HG02610 (cell line): ENCODE data around the gene SLC28A1.

Source experiments
- ATAC-seq: cut with Tn5 transposase; IDR thresholded peaks from one replicate; pipeline ENCODE4 v1.9.1; 2021; ENCODE audit warnings: mild to moderate bottlenecking, moderate library complexity; ENCODE audit not compliant: unreplicated experiment

The SLC28A1 gene

DNA sequence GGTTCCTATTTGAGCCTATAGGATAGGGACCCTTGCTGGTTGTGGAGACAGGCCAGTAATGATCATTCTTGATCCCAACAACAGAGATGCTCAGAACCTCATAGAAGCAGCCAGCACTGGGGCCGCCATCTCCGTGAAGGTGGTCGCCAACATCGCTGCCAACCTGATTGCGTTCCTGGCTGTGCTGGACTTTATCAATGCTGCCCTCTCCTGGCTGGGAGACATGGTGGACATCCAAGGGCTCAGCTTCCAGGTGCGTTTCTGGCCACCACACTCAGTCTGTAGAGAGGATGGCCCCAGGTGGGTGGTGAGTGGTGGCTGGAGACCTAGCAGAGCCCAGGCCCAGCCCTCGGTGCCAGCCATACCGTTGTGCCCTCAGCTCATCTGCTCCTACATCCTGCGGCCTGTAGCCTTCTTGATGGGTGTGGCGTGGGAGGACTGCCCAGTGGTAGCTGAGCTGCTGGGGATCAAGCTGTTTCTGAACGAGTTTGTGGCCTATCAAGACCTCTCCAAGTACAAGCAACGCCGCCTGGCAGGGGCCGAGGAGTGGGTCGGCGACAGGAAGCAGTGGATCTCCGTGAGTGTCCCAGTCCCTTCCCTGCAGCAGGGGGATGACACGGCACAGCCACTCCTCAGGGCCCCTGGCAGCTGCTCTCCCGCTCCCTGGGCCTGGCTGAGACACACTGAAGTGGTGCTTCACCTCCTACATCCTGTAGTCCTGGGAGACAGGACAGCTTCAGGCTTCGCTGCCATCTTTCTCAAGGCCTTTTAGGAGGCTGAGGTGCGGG lies 50.7 kb downstream of the SLC28A1 start:
- ATAC-seq: no peak

DNA sequence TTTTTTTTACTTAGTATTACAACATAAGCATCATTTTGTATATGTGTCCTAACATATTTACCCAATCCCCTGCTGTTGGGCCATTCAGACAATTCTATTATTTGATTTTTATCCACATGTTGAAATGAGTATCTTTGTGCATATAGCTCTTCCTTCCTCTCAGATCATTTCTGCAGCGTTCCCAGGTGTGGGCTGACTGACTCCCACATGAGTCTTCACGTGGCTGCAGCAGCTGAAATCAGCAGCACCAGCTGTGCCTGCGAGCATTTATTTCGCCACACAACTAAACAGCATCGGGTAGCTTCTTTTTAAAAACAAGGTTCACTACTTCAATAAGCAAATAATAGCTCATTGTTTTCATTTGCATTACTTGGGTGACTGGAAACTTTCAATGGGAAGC lies 52.7 kb downstream of the SLC28A1 start:
- no peak for ATAC-seq

DNA sequence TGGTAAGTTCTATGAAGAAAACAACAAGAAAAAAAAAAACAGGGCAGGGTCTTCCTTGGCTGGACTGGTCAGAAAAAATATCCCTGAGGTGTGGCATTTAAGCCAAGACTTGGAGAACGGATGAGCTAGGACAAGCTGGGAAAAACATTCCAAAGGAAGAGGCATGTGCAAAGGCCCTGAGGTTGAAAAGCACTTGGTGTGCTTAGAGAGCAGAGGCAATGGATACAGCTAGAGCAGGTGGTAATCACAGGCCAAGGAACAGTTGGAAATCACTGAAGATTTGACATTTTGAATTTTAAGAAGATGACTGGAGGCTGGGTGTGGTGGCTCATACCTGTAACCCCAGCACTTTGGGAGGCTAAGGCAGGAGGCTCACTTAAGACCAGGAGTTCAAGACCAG lies 54.3 kb downstream of the SLC28A1 start:
- no peak for ATAC-seq

DNA sequence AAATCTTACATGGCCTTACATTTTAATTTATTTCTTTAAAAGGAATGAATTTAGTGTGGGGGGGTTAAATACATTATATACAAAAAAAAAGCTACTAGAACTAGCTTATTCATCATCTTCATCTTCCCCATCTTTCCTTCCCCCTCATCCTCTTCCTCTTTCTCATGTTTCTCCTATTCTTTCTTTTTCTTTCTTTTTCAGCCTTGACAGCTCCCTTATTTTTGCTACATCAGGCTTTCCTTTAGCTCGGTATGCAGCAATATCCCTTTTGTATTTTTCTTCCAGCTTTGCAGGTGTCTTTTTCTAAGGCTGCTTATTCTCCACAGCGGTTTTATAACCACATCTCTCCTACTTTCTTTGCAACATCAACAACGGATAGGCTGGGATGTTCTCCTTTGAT lies 55.9 kb downstream of the SLC28A1 start:
- ATAC-seq: no peak

DNA sequence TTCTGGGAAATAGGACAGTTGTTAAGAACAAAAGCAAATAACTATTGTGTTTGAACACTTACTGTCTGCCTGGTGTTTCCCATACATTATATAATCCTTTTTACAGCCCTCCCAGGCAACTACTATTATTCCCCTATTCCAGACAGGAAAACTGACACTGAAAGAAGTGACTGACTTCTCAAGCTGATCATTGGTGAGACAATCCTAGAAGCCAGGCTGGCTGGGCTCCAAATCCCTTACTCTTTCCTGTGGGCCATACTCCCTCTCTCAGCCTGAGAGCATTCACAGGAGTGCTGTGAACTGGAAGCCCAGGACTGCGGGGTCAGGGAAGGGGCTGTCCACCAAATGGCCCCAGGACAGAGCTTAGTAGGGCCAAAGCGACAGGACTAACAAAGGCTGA lies 58.0 kb downstream of the SLC28A1 start:
- ATAC-seq: no peak

DNA sequence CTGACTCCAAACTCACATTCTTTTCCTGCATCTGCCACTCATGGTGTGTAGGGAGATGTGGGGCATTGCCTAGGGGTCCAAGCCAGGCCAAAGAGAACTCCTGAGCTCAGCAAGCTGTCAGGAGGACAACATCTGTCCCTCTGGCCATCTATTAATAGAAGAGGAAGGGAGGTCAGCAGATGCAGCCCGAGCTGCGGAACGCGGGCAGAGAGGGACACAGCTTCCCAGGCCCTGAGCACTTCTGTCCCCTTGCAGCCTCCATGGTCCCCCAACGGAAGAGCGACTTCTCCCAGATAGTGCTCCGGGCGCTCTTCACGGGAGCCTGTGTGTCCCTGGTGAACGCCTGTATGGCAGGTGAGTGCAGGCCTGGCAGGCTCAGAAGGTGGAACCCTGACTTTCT lies 59.8 kb downstream of the SLC28A1 start:
- no peak for ATAC-seq

DNA sequence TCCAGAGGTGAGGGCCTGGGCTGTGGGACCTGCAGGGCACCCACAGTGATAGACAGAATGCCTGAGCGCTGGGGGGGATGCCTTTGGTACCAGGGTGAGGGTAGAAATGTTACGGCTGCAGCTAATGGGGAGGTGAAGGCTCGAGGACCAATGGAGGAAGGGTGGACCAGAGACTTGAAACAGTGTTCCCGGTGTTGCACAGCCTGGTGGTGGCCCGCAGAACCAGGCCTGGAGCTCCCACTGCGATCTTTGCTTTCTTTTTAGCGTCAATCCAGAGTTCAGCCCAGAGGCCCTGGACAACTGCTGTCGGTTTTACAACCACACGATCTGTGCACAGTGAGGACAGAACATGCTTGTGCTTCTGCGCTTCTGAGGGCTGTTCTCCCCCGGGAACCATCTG lies 60.4 kb downstream of the SLC28A1 start:
- no peak for ATAC-seq

DNA sequence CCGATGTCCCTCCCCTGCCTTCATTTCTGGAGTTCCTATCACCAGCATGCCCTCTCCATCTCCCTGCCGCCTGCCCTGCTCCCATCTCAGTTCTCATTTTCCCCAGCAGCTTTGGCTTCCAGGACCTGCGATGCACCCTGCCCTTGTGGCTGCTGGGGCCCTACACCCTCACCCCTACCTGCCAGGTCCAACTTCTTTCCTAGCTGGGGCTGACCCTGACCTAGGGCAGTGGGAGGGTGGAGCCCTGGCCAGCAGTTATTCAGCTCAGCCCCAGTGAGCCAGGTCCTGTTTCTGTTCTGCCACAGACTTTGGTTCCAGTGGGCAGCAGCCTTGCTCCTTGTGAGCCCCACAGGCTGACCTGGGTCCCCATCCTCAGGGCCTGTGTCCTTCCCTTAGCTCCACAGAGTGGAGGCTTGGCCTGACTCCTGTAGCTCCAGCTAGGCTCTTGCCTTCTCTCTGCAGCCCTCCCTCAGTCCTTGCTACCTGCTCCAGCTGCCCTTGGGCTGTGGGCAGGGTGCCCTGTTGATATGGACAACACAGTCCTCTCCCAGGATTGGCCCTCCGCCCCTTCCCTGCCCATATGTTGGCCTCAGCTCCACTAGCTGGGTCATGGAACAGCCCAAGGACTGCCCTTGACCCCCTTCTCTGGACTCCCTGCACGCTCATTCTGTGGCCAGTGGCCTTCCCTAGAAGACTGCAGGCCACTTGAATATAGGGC lies 62.5 kb downstream of the SLC28A1 start:
- no peak for ATAC-seq

DNA sequence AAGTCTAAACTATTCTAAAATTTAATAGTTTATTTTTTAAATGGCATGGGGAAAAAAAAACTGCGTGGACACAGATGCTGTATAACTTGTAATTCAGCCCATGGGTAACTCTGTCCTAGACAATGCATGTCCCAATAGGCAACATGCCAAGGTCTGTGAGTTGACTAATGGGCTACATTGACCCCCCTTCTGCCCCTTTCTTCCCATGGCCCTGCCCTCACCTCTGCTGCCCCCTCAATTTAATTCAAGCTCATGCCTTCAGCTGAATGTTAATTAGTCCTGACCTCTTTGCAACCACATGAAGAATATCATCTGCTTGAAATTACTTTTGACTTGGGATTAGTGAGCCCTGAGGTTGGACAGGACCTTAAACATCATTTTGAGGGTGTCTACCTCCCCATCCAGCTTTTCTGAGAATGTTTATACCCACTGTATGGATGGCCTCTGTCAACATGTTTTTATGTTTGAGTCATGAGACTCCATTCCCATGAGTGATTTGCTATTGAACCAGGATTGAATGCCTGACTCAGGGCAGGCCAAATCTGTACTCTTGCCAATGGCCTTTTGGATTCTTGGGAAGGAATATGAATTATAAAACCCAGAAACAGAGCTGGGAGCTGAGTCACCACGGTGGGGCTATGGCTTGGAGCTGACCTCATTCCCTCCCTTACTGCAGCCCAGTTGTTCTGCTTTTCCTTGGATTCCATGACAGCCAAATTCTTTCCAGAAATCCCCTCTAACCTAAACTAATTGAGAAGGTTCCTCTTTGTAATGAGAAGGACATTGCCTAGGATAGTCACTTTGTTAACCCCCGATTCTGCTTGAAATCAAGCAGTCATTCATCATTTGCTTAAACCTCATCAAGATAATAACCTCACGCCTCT lies 63.7 kb downstream of the SLC28A1 start:
- ATAC-seq: no peak

DNA sequence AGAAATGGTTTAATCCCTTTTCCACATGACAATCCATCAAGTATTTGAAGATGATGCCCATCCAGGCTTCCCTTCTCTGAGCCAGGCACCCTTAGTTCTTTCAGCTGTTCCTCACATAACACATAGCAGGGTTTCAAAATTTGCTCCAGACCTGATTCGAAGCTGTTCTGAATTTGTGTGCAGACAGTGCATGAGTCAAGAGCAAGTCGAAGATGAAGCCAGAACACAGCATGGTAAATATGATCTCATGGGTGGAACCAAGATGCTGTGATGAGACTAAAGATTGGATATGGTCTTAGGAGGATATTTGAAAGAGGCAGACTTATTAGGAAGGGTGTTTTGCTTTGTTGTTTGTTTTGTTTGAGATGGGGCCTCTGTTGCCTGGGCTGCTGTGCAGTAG lies 64.6 kb downstream of the SLC28A1 start:
- no peak for ATAC-seq

DNA sequence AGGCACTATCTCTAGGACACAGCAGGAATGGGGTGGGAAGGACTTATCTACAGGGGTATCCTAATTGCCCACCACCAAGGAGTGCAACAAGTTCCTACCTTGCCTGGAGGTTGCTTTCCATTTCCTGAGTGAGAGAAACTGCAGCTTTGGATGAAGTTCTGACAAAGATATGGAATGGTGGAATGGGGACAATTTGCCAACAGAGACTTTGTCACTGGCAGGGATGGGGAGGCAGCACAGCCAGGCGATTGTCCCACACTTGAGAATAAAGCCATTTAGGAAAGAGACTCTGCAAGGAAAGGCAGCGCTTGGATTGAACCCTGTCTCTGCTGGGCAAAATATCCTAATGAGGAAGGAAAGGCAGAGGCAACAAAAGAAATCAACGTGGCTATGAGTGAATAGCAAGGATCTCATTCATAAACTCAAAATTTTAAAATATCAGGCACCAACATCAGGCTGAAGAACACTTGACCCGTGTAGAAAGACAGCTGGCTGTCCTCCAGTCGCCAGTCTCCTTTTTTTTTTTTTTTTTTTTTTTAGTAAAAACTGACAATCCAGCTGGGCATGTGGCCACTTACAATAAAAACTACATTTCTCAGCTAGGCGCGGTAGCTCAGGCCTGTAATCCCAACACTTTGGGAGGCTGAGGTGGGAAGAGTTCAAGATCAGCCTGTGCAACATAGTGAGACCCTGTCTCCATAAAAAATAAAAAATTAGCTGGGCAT lies 65.5 kb downstream of the SLC28A1 start:
- ATAC-seq: no peak

DNA sequence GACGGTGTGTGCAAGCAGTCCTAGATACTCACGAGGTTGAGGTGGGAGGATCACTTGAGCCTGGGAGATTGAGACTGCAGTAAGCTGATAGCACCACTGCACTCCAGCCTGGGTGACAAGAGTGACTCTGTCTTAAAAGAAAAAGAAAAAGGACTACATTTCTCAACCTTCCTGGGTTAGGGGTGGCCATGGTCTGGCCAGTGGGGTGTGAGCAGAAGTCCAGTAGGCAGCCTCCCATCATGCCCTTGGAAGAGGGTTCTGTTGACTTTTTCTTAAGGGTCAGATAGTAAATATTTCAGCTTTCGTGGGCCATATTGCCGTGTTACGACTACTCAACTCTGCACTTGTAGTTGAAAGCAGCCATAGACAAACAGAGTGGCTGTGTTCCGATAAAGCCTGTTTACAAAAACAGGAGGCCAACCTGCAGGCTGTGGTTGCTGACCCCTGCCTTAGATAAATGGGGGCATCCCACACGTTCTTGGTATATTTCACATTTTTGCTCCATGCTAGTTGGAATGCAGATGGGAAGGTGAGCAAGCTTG lies 66.2 kb downstream of the SLC28A1 start:
- no peak for ATAC-seq

DNA sequence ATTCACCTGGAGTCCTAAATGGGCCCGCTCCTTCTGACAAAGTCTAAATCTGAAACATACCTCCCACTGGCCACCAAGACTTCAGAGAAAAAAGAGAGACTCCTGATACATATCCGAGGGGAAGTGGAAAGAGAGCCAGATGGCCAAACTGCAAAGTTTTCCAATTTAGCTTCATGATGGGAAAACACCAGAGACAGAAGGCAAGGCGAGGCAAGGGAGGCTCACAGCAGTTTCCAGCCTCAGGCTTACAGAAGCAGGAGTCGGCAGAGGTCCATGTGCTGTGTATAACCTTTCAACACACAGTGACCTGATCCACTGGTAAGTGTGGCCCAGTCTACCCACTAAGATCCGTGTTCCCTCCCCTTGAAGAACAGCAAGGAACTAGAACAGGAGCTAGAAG lies 67.3 kb downstream of the SLC28A1 start:
- no peak for ATAC-seq

DNA sequence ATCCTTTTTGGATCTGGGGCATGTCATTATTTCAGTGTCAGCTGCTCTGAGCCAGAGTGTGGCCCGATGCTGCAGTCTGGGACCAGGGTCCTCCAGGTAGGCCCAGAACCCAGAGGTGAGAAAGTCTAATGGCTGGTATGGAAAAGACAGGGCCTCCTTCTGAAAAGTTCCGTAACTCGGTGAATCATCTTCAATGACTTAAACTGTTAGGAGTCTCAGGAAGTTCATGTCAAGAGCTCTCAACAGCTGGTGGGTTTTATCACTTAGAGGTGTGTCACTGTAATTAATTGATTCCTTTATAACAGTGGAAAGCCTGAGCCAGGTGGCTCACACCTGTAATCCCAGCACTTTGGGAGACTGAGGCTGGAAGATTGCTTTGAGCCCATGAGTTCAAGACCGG lies 68.7 kb downstream of the SLC28A1 start:
- ATAC-seq: no peak

DNA sequence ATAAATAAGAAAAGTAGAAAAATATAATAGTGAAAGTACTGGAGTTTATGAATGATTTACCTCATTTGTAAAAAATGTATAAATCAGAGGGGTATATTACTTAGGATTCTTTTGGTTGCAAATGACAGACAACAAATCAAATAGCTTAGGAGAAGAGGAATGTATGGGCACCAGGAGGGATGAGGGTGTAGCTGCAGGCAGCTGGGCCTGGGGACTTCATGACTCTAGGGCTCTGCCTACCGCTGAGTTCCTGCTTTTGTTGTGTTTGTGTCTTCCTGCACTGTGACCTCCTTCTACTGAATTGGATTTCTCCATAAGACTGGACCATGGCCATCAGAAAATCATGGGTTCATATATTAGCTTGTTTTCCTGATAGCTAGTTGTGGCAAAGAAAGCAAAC lies 69.3 kb downstream of the SLC28A1 start:
- ATAC-seq: no peak

DNA sequence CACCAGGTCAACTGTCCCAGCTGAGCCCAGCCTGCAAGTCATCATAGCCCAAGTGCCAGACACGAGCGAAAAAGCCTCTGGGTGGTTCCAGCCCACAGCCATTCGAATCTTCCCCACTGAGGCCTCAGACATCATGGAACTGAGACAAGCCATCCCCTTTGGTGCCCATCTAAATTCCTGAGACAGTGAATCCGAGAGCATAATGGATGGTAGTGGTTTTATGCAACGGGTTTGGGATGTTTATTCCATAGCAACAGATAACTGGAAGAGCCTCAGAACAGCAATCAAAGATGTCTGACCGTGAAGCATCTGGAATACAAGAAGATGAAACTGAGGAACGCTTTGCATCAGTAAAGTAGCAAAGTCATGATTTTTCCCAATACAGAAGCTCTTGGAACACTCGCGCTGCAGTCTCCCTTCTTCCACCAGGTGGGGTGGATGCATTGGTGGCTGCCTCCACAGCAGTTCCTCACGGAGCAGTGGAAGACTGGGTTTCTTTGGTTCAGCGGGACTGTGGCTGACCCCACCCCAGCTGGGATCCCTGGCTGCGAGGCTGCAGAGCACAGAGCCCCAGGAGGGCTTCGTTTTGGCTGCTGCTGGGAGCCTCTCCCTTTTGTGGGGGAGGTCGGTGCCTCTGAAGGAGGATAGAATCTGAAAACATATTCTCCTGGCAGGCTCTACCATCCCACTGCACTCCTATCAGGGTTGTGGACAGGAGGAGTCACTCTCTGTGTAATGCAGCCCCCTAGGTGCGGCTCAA lies 70.8 kb downstream of the SLC28A1 start:
- peak; percentile 54 for ATAC-seq

DNA sequence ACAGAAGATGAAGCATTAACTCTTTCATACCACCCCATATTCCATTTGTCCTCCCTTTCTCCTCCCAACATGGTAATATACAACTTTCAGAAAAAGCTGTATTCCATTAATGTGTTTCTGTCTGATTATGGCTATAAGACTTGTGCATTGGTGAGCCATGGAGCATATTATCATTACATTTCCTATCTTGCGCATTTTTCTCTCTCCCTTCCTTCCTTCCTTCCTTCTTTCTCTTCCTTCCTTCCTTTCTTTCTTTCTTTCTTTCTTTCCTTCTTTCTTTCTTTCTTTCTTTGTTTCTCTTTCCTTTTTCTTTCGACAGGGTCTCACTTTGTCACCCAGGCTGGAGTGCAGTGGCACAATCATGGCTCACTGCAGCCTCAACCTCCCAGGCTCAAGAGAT lies 71.7 kb downstream of the SLC28A1 start:
- ATAC-seq: no peak

DNA sequence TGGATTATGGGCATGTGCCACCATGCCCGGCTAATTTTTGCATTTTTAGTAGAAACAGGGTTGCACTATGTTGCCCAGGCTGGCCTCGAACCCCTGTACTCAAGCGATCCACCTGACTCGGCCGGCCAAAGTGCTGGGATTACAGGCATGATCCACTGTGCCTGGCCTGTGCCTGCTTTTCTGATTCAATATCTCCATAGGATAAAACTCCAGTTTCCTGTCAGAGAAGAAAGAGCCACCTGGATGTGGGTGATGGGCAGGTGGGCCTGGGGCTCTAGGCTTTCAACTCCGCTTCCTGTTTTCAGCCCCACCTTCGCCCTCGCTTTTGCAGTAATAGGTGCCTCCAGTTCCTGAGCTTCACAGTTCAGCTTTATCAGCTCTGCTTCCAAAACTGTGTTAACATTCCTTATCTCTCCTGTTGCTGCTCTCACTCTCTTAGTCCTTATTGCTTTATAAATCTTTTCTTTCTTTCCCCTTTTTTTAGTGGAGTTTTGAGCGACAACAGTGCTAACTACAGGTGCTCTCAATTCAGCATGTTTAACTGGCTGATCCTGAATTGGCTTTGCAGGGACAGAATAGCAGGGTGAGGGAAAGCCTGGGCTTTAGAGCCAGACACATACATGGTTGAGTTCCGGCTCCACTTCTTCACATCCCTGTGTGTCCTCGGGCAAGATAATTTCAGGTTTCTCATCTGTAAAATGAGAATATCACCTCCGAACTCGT lies 76.1 kb downstream of the SLC28A1 start:
- ATAC-seq: no peak

DNA sequence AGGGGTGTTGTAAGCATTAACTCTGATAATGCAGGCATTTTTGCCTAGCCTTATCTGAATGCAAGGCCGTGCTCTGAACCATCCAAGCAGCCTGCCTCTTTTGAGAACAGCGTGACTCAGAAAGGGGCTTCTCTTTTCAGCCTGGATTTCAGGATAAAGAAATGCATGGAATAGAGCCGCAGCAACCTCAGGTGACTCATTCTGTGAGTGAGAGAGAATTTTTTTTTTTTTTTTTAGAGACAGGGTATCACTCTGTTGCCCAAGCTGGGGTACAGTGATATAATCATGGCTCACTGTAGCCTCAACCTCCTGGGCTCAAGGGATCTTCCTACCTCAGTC lies 76.6 kb downstream of the SLC28A1 start:
- ATAC-seq: no peak
